GM12864 (cell line): Measurements from ENCODE around the gene DOK1.

Experiments used
- DNase-seq: peaks from one replicate; pipeline ENCODE4 v3.0.0-alpha.2; 2011; ENCODE audit warnings: low read depth
- H3K4me3 ChIP-seq: 2 replicates; pipeline ENCODE4 v1.5.1; 2011; ENCODE audit warnings: mild to moderate bottlenecking, low read depth, low read length, control low read depth
- CTCF ChIP-seq: IDR thresholded peaks from 2 replicates; pipeline ENCODE4 v1.5.1; 2011; ENCODE audit warnings: low read depth, mild to moderate bottlenecking, moderate library complexity, low read length, control low read depth, inconsistent platforms; ENCODE audit errors: missing control alignments

The DOK1 gene

GRCh38 chr2:74576863-74577229, 22.3 kb downstream of the DOK1 start:
- no peak for TF ChIP-seq CTCF
- no peak for DNase-seq
- H3K4me3 ChIP-seq: no peak overlapping the region

DNA sequence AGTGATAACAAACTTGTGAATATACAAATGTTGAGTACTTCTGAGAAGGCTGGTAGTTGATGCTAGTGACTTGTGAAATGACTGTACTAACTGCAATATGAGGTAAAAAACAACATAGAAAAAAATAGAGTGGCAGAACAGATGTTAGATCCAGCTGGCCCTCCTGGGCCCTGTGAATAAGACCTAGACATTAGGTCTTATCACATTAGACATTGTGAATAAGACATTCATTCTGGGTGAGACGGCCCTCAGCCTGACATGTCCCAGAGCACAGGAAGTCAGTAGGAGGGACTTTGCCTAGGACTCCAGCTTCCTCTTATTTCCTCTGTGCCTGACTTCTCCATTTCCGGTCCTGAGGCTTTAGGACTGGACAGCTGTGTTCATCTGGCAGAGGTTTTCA, 22.9 kb downstream of the DOK1 start:
- DNase-seq: no peak
- no peak overlapping the region for H3K4me3 ChIP-seq
- no peak for TF ChIP-seq CTCF

GRCh38 chr2:74578408-74578807, 23.9 kb downstream of the DOK1 start:
- no peak overlapping the region for H3K4me3 ChIP-seq
- TF ChIP-seq CTCF: no peak
- no peak for DNase-seq

DNA sequence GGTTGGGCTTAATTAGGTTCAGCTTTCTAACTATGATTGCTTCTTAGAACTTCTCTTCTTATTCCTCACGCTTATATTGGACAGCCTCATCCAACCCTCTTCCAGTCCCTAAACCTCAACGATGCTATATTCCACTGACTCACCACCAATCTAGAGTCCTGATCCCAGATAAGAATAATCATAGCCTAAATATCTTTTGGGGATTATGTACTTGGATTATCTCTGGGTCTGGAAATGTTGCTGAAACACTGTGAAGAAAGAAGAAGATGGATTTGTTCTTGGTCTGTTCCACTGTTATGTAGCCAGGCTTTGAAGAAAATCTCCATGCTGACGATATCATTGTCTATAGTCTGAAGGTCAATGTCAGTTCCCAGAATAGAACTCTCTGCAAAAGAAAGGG, 26.9 kb downstream of the DOK1 start:
- no peak for DNase-seq
- H3K4me3 ChIP-seq: no peak overlapping the region
- TF ChIP-seq CTCF: no peak

DNA sequence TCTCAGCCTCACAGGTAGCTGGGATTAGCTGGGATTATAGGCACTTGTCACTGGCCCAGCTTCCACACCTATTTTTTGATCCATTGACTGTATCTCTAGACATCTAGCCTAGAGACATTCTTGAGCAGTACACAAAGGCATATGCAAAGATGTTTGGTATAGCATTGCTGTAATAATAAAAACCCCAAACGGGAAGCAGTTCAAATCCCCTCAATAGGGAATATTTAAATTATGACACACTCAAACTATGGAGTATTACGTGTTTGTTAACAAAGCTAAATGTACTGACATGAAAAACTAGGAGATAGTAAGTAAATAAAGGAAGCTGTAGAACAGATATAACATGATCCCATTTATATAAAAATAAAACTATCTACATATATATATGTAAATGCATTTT, 27.7 kb downstream of the DOK1 start:
- no peak for DNase-seq
- TF ChIP-seq CTCF: no peak
- H3K4me3 ChIP-seq: no peak overlapping the region

GRCh38 chr2:74583504-74583903, 29.0 kb downstream of the DOK1 start:
- DNase-seq: no peak
- no peak for TF ChIP-seq CTCF
- H3K4me3 ChIP-seq: no peak overlapping the region

DNA sequence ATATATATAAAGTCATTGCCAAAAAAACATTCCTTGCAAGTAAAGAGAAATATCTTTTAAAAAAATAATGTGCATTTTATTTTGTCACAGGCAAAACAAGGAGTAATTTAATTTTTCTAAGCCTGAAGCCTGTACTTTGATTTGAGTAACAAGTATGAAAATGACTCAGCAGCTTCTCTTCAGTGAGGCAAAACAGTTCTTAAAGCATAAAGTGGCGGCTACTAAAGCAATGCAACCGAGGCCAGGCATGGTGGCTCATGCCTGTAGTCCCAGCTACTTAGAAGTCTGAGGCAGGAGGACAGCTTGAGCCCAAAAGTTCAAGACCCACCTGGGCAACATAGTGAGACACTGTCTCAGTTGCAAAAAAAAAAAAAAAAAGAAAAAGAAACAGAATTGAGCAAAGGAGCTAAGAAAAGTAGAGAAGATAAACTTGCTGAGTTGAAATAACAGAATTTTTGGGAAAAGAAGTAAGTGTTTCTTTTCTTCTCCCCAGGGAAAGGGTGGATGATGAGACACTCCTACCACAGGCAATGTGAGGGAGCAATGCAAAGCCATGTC, 29.6 kb downstream of the DOK1 start:
- no peak overlapping the region for H3K4me3 ChIP-seq
- no peak for DNase-seq
- TF ChIP-seq CTCF: no peak
